ENCODE results near the gene ETNK2. TPM values are rescaled to one million over a fixed set of nuclear protein-coding genes. Genes with fewer than 3 reads are reported as not detected.

The ETNK2 gene
- polyA plus RNA-seq, 3 donors: not detected

DNA sequence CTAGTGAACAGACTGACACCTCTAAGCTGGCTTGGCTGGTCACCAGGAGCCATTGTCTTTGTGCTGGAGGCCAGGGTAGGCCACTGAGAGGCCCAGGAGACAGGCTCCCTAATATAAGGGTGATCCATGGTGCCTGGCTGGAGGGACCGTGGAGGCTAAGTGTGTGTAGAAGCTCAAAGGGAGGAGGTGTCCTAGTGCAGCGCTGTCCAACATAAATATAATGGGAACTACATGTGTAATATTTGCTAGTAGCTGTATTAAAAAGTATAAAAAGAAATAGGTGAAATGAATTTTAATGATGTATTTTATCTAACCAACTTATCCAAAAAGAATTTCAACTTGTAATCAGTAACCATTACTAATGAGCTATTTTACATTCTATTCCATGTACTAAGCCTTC, 44.0 kb downstream of the ETNK2 start:
- no CpG with 5 or more reads among the region's 2 CpGs for WGBS (ENCODE audit: insufficient coverage)
- Histone ChIP-seq H3K36me3 (replicated peaks in 1 of 2; ENCODE audit: control insufficient read depth in 1 of 2, insufficient read depth in 2 of 2, low read length in 2 of 2) (no peaks in the 10 kb centered on the region), H3K27ac (ENCODE audit: low read depth in 1 of 2, low read length in 2 of 2) (no peak overlapping the region), H3K4me1 (ENCODE audit: control insufficient read depth in 1 of 2, insufficient read depth in 2 of 2, low read length in 2 of 2) (no peaks in the 10 kb centered on the region), H3K9me3 (replicated peaks in 1 of 2; ENCODE audit: control insufficient read depth in 1 of 2, insufficient read depth in 1 of 2, low read length in 2 of 2) (no peaks in the 10 kb centered on the region), H2AFZ (ENCODE audit: insufficient read depth, low read depth, low read length, poor library complexity, severe bottlenecking) (no peak overlapping the region), H4K20me1 (ENCODE audit: insufficient read depth, low read length) (no peaks in the 10 kb centered on the region), H3K4me3 (replicated peaks in 1 of 3; ENCODE audit: low read depth in 2 of 3, low read length in 3 of 3) (no peak overlapping the region), H3K9ac (ENCODE audit: insufficient read depth, low read length, poor library complexity, severe bottlenecking) (no peak overlapping the region), H3K79me2 (ENCODE audit: insufficient read depth, low read length) (no peaks in the 10 kb centered on the region), H3K4me2 (replicated peaks; ENCODE audit: extremely low read depth, low read length, poor library complexity, severe bottlenecking) (no peak overlapping the region), H3K27me3 (ENCODE audit: control insufficient read depth in 2 of 2, insufficient read depth in 2 of 2, low read length in 2 of 2) (peaks cover 0 to 8% of the 10 kb centered on the region in 2 donors)
- DNase-seq: no peak
- Mint-ChIP-seq H3K4me3 (no peak overlapping the region), H3K36me3 (no peaks in the 10 kb centered on the region), H3K27ac (no peak overlapping the region), H3K27me3 (ENCODE audit: low read depth in 3 of 3) (peaks cover 19 to 39% (median 22%) of the 10 kb centered on the region in 3 donors), H3K9me3 (peaks cover 0 to 2% (median 0%) of the 10 kb centered on the region in 7 donors), H3K4me1 (peaks cover 4% of the 10 kb centered on the region)
- intact Hi-C loops (cut with micrococcal nuclease): no loop called here
- TF ChIP-seq CTCF (IDR thresholded peaks at IDR 0.05): no peak

- H3K4me1 ChIP-seq (ENCODE audit: control insufficient read depth in 1 of 2, insufficient read depth in 2 of 2, low read length in 2 of 2): no peaks in the 10 kb centered on the region
- peaks cover 11% of the 10 kb centered on the region for H3K4me1 Mint-ChIP-seq
Measured at GRCh38 chr1:204106825-204107224, 45.0 kb downstream of the ETNK2 start.

More at GRCh38 chr1:204106825-204107224, 45.0 kb downstream of the ETNK2 start:
- no CpG with 5 or more reads among the region's 1 CpG for WGBS (ENCODE audit: insufficient coverage)
- Histone ChIP-seq H3K9ac (ENCODE audit: insufficient read depth, low read length, poor library complexity, severe bottlenecking) (no peak overlapping the region), H3K4me3 (replicated peaks in 1 of 3; ENCODE audit: low read depth in 2 of 3, low read length in 3 of 3) (no peak overlapping the region), H3K36me3 (replicated peaks in 1 of 2; ENCODE audit: control insufficient read depth in 1 of 2, insufficient read depth in 2 of 2, low read length in 2 of 2) (no peaks in the 10 kb centered on the region), H3K79me2 (ENCODE audit: insufficient read depth, low read length) (no peaks in the 10 kb centered on the region), H3K27me3 (ENCODE audit: control insufficient read depth in 2 of 2, insufficient read depth in 2 of 2, low read length in 2 of 2) (peaks cover 4 to 18% of the 10 kb centered on the region in 2 donors), H4K20me1 (ENCODE audit: insufficient read depth, low read length) (no peaks in the 10 kb centered on the region), H3K4me2 (replicated peaks; ENCODE audit: extremely low read depth, low read length, poor library complexity, severe bottlenecking) (no peak overlapping the region), H3K9me3 (replicated peaks in 1 of 2; ENCODE audit: control insufficient read depth in 1 of 2, insufficient read depth in 1 of 2, low read length in 2 of 2) (no peaks in the 10 kb centered on the region), H3K27ac (ENCODE audit: low read depth in 1 of 2, low read length in 2 of 2) (no peak overlapping the region), H2AFZ (ENCODE audit: insufficient read depth, low read depth, low read length, poor library complexity, severe bottlenecking) (no peak overlapping the region)
- Mint-ChIP-seq H3K27me3 (ENCODE audit: low read depth in 3 of 3) (peaks cover 25 to 40% (median 29%) of the 10 kb centered on the region in 3 donors), H3K27ac (no peak overlapping the region), H3K36me3 (no peaks in the 10 kb centered on the region), H3K9me3 (peaks cover 0 to 2% (median 0%) of the 10 kb centered on the region in 7 donors), H3K4me3 (no peak overlapping the region)
- intact Hi-C loops (cut with micrococcal nuclease): no loop called here
- no peak for DNase-seq
- no peak for TF ChIP-seq CTCF (IDR thresholded peaks at IDR 0.05)
